ENCODE measurements around the gene NAGPA.

NAGPA gene

GRCh38 chr16:5000573-5001001 is 33.1 kb downstream of the NAGPA start:
- DNase-seq = no peak

DNA sequence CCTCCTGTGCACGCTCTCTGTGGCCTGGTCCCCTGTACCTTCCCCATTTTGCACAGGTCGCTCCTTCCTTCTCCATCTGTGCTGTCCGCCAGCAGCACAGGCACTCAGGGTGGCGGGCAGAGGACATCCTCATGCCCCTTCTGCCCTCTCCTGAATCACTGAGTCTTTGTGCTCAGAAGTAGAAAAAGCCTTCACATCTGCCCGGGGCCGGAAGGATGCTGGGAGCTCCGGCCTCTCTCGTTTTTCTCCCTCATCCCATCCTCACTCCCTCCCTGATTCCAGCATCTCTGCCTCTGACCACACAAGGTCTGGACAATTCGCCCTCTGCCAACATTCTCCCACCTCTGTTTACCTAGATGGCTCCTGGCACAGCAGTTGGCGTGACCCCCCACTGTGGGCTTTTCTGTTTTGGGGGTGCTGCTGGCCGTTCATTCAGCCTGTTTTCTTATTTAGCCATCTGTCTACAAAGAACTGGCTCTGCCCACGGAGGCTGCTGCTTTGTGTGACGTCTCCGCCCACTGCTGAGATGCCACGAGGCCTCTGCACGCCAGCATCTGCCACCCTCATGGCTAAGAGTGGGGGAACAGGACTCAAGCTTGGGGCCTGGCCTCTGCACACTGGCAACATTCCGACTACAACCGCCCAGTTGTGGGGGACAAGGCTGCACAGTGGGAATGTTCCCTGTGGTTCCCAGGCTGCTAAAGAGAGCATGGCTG is 38.9 kb downstream of the NAGPA start:
- DNase-seq = no peak

DNA sequence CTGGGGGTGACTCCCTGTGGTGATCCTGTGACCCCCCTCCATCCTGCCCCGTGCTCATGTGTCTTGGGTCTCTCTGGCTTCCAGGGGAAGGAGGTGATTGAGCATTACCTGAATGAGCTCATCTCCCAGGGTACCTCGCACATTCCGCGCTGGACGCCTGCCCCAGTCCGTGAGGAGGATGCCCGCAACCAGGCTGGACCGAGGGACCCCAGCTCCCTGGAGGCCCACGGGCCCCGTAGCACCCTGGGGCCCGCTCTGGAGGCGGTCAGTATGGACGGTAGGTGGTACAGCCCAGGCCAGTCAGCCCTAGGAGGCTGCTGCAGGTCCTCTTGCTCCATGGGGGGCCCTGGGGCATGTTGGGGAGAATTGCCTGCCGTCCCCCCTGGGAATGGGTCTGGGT is 42.0 kb downstream of the NAGPA start:
- DNase-seq = no peak

DNA sequence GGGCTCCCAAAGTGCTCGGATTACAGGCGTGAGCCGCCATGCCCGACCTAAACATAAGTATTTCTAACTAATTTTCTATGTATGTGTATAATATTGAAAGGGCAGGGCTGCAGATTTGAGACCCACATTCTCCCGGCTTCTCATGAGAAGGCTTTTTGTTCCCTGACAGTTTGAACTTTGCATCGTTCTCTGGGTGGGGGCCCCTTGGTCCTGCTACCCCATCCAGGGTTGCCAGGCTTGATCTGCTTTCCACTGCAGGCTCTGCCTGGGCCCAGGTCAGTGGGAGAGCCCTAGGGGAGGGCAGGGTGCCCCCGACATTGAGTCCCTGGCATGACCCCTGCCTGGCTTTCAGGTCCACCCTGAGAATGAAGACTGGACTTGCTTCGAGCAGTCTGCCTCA is 43.3 kb downstream of the NAGPA start:
- no peak for DNase-seq

GRCh38 chr16:4989391-4990006 is 44.2 kb downstream of the NAGPA start:
- no peak for DNase-seq

GRCh38 chr16:4988647-4989046 is 45.1 kb downstream of the NAGPA start:
- DNase-seq = no peak

DNA sequence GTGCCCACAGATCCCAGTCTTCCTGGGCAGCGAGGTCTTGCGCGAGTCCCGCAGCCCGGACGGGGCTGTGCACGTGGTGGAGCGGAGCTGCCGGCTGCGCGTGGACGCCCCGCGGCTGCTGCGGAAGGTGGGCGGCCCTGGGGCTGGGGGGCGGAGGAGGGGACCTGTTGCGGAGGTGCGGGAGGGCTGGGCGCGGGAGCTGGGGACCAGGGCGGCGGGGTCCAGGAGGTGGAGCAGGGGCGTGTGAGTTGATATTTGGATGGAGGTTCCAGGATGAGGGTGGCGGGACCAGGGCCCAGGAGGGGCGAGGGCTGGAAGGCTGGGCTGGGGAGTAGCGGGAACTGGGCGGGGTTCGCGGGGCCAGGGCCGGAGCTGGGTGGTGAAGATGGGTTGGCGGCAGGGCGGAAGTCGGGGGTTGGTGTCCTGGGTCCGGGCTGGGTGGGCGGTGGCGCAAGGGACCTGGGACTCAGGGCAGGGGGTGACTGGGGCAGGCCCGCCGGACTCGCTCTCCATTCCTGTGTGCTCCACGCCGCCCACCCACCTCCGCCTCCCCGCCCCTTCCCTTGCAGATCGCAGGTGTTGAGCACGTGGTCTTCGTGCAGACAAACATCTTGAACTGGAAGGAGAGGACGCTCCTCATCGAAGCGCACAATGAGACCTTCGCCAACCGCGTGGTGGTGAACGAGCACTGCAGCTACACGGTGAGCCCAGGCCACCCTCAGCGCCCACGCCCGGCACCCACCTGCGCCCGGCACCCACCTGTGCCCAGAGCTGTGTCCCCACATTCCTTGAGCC is 46.0 kb downstream of the NAGPA start:
- DNase-seq = no peak

DNA sequence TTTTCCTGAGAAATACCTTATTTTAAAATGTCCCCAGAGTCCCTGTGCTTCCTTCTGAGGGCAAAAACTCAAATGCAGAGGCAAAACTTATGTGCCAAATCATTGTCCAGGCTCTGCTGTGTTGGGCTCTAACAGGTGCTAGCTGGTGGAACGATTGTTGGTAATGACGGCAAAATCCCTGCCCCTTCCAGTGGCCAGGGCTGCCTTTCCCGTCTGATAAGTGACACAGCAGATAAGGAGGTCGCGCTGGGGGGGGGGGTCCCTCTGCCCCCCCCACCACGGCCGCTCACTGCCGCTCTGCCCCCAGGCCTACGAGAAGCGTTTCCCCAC is 46.5 kb downstream of the NAGPA start:
- DNase-seq = peak; percentile 23

- no peak for DNase-seq
Measured at GRCh38 chr16:4984174-4984990, 49.4 kb downstream of the NAGPA start.

GRCh38 chr16:4982056-4982867 is 51.5 kb downstream of the NAGPA start:
- DNase-seq = no peak

GRCh38 chr16:4981473-4981872 is 52.3 kb downstream of the NAGPA start:
- no peak for DNase-seq

GRCh38 chr16:4980691-4981090 is 53.0 kb downstream of the NAGPA start:
- no peak for DNase-seq

DNA sequence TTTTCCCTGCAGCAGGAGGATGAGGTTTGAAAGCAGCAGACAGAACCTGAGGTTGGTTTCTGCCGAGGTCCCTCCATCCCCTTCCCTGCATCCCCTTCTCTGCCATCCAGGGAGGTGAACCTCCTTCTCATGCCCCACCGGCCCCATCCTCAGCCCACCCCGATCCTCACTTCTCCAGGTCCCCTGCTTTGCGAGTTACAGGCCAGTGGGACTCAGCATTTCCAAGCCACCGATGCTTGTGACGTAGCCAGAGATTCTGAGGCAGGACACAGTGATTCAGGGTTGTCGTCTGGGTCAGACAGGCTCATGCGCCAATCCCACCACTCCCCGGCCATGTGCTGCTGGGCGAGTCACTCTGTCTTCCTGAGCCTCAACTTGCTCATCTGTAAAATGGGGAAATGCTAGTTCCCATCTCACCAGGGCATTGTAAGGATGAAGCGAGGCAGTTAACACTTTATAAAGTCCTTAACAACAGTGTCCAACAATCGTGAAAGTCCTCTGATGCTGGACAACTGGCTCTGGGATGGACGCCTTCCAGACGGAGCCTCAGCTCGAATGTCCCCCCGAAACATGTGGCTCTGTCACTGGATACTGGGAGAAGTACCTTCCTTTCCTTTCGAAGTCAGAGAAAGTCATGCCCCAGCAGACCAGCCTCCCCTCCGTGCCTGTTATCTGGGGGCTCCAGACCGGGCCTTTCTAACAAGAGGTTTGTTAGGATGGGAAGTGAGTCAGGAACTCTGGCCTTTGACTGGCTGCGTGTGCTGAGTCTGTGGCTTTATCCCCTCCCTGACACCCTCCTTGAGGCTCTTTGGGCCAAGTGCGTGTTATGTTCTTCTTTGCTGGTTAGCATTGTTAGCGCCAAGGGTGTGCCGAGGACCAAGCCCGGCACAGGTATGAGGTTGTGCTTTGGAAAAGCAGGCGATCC is 53.7 kb downstream of the NAGPA start:
- DNase-seq = no peak

GRCh38 chr16:4979164-4979563 is 54.6 kb downstream of the NAGPA start:
- no peak for DNase-seq

DNA sequence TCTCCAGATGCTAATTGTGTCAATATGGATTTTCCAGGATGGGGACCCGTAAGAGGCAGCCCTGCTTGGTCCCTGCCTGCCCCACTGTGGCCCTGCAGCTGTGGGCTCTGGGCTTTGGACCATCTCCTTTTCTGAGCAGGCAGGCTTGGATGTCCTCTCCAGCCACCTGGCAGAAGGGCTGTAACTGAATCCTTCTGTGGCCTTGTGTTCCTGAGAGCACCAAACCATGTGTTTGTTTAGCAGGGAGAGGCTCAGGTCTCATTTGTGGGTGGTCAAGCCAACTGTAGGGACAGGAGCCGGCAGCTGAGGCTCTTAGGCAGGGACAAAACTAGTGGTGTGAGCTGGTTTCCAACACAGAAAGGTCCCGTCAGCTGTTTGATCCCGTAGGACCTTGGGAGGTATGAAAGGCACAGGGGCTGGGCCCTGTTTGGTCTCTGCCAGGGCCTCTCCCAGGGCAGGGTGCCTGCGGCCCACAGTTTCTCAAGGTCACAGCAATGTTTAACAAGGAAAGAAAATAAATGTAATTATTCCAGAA is 57.1 kb downstream of the NAGPA start:
- DNase-seq = no peak

DNA sequence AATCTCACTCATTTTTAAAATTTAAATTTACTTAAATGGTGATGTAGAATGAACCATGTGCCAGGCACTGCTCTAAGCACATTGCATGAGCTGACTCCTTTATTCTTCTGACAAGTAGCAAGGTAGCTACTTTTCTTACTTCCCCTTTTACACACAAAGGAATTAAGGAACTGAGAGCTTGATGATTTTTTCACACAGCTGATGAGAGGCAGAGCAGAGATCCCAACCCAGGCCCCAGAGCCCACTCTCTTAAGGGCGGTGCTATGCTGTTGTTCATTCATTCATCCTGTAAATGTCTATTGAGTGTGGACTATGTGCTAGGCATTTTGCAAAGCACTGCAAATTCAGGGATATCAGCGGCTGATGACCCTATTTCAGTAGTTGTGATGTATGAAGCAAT is 57.7 kb downstream of the NAGPA start:
- DNase-seq = no peak

All from retina (tissue), 1 donor.